Measurements from ENCODE around the gene LSM14A.
A peak's percentile ranks its signal among the peaks of the same experiment; 100 is the strongest.
"Not testable (repeated sequence)": the region's sequence is repeated elsewhere in the genome, so short reads cannot be mapped to it uniquely, and the experiment has no call there.

The LSM14A gene

DNA sequence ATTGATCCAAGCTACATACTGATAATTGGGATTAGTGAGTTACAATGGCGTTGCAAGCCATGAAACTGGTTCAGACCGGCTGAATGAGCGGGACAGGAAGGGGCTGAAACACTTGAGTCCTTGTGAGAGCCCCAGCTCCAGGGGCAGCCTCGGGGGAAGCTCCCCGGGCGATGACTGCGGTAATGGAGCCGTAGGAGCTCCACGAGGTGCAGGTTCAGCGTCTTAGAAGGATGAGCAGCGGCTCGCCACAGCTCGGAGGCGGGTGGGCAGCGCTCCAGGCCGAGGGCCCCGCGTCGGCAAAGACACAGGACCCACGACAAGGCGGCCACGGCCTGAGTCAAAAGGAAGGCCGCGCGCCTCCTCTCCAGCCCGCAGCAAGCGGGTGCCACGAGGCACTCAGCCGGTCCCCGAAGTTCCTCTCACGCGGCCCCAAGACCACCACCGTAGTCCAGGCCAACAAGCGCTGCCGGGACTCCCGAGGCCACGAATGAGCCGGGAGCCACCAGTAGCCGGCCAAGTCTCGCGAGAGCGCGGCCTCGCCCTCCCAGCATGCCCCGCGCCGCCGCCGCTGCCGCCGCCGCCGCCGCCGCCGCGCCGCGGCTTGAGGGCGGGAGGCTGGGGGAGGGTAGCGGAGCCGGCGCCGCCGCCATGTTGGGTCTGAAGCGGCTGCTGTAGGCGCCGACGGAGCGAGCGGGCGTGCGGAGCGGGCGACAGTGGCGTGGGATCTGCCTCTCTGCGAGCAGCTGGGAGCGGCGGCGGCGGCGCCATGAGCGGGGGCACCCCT lies at the start of gene LSM14A:
TSS of gene LSM14A (plus strand) at position 628 of the 784 bp plus-strand sequence. CDS start at position 767, 139 bp downstream.
- DNase-seq (ENCODE audit: low spot score): peak; percentile 94
- no peak for TF ChIP-seq CTCF (IDR thresholded peaks at IDR 0.05; ENCODE audit: extremely low read depth, insufficient read depth, missing control alignments)
- in situ Hi-C loops (cut with MboI; ENCODE audit: low pct_unique_long_range_greater_than_20kb, low sequenced_read_pairs, unreplicated experiment): no loop called here

DNA sequence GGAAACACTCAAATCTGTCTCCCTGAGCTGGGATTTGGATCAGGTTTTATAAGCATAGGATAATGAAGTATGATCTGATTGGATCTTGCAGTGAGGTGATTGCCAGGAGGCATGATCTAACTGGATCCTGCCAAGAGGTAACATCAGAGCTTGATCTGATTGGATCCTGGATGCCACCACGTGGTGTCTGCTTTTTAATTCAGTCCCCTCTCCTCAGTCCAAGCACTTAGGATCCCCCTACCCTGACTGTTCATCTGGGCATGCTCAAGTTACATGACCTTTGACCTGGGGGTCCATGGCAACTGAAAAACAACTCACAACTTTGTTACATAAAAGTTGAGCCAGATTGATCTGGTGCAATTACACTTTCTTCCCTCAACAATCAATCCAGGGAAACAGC lies 47.5 kb upstream of the LSM14A start:
- no peak for DNase-seq (ENCODE audit: low spot score)
- TF ChIP-seq CTCF (IDR thresholded peaks at IDR 0.05; ENCODE audit: extremely low read depth, insufficient read depth, missing control alignments): no peak
- in situ Hi-C loops (cut with MboI; ENCODE audit: low pct_unique_long_range_greater_than_20kb, low sequenced_read_pairs, unreplicated experiment): loop anchor here (25.0 kb wide), 1 partner anchor 338 kb away; the partner anchor contains the start of gene KCTD15

DNA sequence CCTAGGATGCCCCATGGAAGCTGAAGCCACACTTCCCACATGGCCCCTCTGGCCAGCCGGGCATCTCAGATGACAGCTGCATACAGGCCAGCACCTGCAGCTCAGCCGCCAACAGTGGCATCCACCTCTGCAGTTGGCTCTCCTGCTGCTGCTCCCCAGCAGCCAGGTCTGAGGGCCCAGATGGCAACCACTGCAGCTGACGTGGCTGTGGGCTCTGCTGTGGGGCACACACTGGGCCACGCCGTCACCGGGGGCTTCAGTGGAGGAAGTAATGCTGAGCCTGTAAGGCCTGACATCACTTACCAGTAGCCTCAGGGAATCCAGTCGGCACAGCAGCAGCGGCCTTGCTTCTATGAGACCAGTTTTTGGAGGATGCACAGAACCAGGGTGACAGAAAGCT lies 45.3 kb upstream of the LSM14A start:
- DNase-seq (ENCODE audit: low spot score): no peak
- in situ Hi-C loops (cut with MboI; ENCODE audit: low pct_unique_long_range_greater_than_20kb, low sequenced_read_pairs, unreplicated experiment): no loop called here
- TF ChIP-seq CTCF (IDR thresholded peaks at IDR 0.05; ENCODE audit: extremely low read depth, insufficient read depth, missing control alignments): no peak

- TF ChIP-seq CTCF (IDR thresholded peaks at IDR 0.05; ENCODE audit: extremely low read depth, insufficient read depth, missing control alignments): no peak
- DNase-seq (ENCODE audit: low spot score): no peak
- in situ Hi-C loops (cut with MboI; ENCODE audit: low pct_unique_long_range_greater_than_20kb, low sequenced_read_pairs, unreplicated experiment): no loop called here
Observed at GRCh38 chr19:34127684-34128189, 44.6 kb upstream of the LSM14A start.

DNA sequence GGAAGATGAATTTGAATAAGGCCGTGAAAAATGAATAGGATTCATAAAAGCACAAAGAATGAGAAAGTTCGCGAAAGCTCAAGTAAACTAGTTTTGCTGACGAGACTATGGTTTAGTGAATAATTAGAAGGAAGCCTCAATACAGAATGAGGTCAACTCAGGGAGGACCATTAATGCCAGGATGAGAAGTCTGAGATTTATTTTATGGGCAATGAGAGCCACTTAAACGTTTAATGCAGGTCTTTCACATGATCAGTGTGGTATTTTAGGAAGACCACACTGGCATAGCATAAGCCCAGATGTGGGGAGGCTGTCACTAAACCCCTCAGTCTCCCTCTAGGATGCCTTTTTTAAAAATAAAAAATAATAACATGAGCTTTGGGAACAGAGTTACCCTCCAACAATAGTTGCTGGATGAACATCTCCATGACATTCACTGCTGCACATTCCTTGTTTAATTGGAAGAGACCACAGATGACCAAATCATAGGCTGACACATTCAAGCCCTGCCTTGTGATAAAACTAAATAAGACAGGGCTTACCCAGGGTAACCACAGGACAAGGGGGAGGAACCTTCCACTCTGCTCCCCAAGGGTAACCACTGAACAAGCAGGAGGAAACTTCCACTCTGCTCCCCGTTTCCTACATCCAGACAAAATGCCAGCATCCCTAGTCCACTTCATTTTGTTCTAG lies 43.6 kb upstream of the LSM14A start:
- no peak for TF ChIP-seq CTCF (IDR thresholded peaks at IDR 0.05; ENCODE audit: extremely low read depth, insufficient read depth, missing control alignments)
- in situ Hi-C loops (cut with MboI; ENCODE audit: low pct_unique_long_range_greater_than_20kb, low sequenced_read_pairs, unreplicated experiment): no loop called here
- DNase-seq (ENCODE audit: low spot score): no peak

GRCh38 chr19:34131100-34131499 lies 41.2 kb upstream of the LSM14A start:
- in situ Hi-C loops (cut with MboI; ENCODE audit: low pct_unique_long_range_greater_than_20kb, low sequenced_read_pairs, unreplicated experiment): no loop called here
- DNase-seq (ENCODE audit: low spot score): no peak
- TF ChIP-seq CTCF (IDR thresholded peaks at IDR 0.05; ENCODE audit: extremely low read depth, insufficient read depth, missing control alignments): no peak

DNA sequence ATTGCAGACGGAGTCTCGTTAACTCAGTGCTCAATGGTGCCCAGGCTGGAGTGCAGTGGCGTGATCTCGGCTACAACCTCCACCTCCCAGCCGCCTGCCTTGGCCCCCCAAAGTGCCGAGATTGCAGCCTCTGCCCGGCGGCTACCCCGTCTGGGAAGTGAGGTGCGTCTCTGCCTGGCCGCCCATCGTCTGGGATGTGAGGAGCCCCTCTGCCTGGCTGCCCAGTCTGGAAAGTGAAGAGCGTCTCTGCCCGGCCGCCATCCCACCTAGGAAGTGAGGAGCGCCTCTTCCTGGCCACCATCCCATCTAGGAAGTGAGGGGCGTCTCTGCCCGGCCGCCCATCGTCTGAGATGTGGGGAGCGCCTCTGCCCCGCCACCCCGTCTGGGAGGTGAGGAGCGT lies 40.2 kb upstream of the LSM14A start:
- in situ Hi-C loops (cut with MboI; ENCODE audit: low pct_unique_long_range_greater_than_20kb, low sequenced_read_pairs, unreplicated experiment); DNase-seq (ENCODE audit: low spot score): not testable (repeated sequence)

DNA sequence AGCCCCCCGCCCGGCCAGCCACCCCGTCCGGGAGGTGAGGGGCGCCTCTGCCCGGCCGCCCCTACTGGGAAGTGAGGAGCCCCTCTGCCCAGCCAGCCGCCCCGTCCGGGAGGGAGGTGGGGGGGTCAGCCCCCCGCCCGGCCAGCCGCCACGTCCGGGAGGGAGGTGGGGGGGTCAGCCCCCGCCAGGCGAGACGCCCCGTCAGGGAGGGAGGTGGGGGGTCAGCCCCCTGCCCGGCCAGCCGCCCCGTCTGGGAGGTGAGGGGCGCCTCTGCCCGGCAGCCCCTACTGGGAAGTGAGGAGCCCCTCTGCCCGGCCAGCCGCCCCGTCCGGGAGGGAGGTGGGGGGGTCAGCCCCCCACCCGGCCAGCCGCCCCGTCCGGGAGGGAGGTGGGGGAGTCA lies 39.6 kb upstream of the LSM14A start:
- DNase-seq (ENCODE audit: low spot score); in situ Hi-C loops (cut with MboI; ENCODE audit: low pct_unique_long_range_greater_than_20kb, low sequenced_read_pairs, unreplicated experiment): not testable (repeated sequence)
